GM06990 (cell line): ENCODE measurements around the gene AGXT.

Experiments used
- DNase-seq: peaks from one replicate; pipeline ENCODE4 v3.0.0-alpha.2; 2011; ENCODE audit not compliant: insufficient read length; ENCODE audit errors: extremely low read depth
- H3K27me3 ChIP-seq: replicated peaks from 2 replicates; pipeline ENCODE4 v1.6.0; 2011; ENCODE audit warnings: low read length; ENCODE audit not compliant: control insufficient read depth, insufficient read depth
- H3K36me3 ChIP-seq: 2 replicates; pipeline ENCODE4 v1.5.1; 2011; ENCODE audit warnings: low read length; ENCODE audit not compliant: control insufficient read depth, insufficient read depth
- H3K4me3 ChIP-seq: replicated peaks from 2 replicates; pipeline ENCODE4 v1.5.1; 2011; ENCODE audit warnings: low read depth, mild to moderate bottlenecking, control low read depth, low read length
- TF ChIP-seq, protein P1 (sequence below): IDR thresholded peaks from 2 replicates; pipeline ENCODE4 v1.5.1; 2011; ENCODE audit warnings: low read length, control low read depth, mild to moderate bottlenecking, inconsistent platforms; ENCODE audit not compliant: insufficient read depth, poor library complexity, severe bottlenecking

Gene AGXT

GRCh38 chr2:240913810-240914644 is 45.4 kb downstream of the AGXT start:
- DNase-seq: peak; percentile 41
- TF ChIP-seq, protein P1, sequence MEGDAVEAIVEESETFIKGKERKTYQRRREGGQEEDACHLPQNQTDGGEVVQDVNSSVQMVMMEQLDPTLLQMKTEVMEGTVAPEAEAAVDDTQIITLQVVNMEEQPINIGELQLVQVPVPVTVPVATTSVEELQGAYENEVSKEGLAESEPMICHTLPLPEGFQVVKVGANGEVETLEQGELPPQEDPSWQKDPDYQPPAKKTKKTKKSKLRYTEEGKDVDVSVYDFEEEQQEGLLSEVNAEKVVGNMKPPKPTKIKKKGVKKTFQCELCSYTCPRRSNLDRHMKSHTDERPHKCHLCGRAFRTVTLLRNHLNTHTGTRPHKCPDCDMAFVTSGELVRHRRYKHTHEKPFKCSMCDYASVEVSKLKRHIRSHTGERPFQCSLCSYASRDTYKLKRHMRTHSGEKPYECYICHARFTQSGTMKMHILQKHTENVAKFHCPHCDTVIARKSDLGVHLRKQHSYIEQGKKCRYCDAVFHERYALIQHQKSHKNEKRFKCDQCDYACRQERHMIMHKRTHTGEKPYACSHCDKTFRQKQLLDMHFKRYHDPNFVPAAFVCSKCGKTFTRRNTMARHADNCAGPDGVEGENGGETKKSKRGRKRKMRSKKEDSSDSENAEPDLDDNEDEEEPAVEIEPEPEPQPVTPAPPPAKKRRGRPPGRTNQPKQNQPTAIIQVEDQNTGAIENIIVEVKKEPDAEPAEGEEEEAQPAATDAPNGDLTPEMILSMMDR: peak; percentile 96

DNA sequence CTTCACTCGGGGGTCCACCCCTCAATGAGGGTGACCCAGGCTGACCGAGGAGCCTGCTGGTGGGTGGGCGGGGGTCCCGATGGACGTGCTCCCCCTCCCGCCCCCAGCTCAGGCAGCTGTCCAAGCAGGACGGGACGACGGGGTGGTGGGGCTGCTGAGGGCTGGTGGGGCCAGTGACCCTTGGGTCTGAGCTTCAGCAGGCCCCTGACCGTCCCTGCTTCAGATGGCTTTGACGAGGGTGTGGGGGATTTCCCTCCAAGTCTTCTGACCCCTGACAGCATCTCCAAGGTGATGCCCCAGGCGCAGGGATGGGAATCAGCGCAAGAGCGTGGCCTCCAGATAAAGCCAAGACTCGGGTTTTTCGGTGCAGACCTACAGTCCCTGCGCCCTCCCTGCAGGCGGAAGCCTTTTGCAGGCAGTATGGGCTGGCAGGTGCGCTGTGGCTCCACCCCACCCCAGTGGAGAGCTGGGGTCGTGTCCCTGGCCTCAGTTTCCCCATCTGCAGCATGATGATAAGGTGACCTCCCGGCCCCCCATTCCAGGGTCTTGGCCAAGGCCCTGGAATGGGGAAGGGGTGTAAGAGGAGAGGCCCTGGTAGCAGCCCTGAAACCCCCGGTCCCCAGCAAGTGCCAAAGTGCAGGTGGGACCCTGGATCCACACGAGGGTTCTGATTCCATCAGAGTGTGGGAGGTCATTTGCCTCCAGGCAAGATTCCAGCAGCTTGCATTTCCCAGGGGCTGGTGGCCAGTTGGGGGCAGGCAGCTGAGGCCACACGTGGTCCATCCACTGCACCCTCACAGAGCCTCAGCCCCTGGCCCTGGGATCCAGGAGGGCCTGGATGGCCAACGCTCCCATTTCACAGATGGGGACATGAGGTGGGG is 46.3 kb downstream of the AGXT start:
- Histone ChIP-seq H3K27me3 (peaks cover 1% of the 10 kb centered on the region; the same call in 1 of the 2 replicates), H3K4me3 (no peak overlapping the region), H3K36me3 (no peaks in the 10 kb centered on the region)
- TF ChIP-seq, protein P1: no peak
- DNase-seq: no peak

More at GRCh38 chr2:240913810-240914644, 45.4 kb downstream of the AGXT start:
- peaks cover 1% of the 10 kb centered on the region; the same call in 1 of the 2 replicates for H3K27me3 ChIP-seq
- no peaks in the 10 kb centered on the region for H3K36me3 ChIP-seq
- no peak overlapping the region for H3K4me3 ChIP-seq

GRCh38 chr2:240915526-240916341 is 47.1 kb downstream of the AGXT start:
- Histone ChIP-seq H3K4me3 (no peak overlapping the region), H3K36me3 (no peaks in the 10 kb centered on the region), H3K27me3 (peaks cover 1% of the 10 kb centered on the region; the same call in 1 of the 2 replicates)
- TF ChIP-seq, protein P1: no peak
- DNase-seq: no peak

DNA sequence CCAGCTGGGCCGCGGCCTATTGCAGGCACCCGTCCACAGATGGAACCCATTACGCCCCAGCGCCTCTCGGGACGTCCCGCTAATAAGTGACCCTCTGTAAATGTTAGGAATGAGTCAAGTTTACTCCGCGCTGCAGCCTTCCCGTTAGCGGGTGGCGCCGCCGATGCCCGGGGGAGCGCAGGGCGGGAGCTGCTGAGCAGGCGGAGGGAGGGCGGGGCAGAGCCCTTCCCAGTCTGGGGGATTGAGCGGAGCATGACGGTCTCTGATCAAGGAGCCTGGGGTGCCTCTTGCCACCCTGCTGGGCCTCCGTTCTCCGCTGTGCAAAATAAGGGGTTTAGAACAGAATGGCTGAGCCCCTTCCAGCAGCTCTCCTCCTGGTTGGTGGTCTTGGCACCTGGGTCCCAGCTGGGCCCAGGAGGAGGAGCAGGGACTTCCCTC is 48.0 kb downstream of the AGXT start:
- no peak for DNase-seq
- TF ChIP-seq, protein P1: no peak
- peaks cover 1% of the 10 kb centered on the region; the same call in 1 of the 2 replicates for H3K27me3 ChIP-seq
- no peaks in the 10 kb centered on the region for H3K36me3 ChIP-seq
- no peak overlapping the region for H3K4me3 ChIP-seq

GRCh38 chr2:240917009-240917683 is 48.5 kb downstream of the AGXT start:
- no peak overlapping the region for H3K4me3 ChIP-seq
- DNase-seq: no peak
- H3K36me3 ChIP-seq: no peaks in the 10 kb centered on the region
- peaks cover 1% of the 10 kb centered on the region; the same call in 1 of the 2 replicates for H3K27me3 ChIP-seq
- TF ChIP-seq, protein P1: no peak
